K562 (cell line): ENCODE results near the gene ATP6V1F.

Experiments used
- ATF1 ChIP-seq, 2 experiments: fragments of 450-650 bp in 1 of 2; IDR thresholded peaks; 2 replicates each; pipeline ENCODE4 v1.6.1; 2016; ENCODE audit warnings: missing compliant biosample characterization in 1 of 2, missing genetic modification characterization in 1 of 2
- CAMTA2 ChIP-seq: fragments of 250-450 bp; sonication (Bioruptor Pico); conservative IDR thresholded peaks from 2 replicates; pipeline ENCODE4 v1.5.1; 2022
- CEBPB ChIP-seq: fragments of 450-650 bp; IDR thresholded peaks from 2 replicates; pipeline ENCODE4 v1.6.1; 2016; ENCODE audit warnings: missing genetic modification characterization, missing compliant biosample characterization
- HNRNPL ChIP-seq: fragments of 200-400 bp; formaldehyde crosslinking; IDR thresholded peaks from 2 replicates; pipeline ENCODE4 v1.6.1; 2017; ENCODE audit warnings: low read depth, mild to moderate bottlenecking, low read length
- NFE2L1 ChIP-seq: fragments of 450-650 bp; IDR thresholded peaks from 2 replicates; pipeline ENCODE4 v1.6.1; 2016; ENCODE audit warnings: missing genetic modification characterization, low read depth, mild to moderate bottlenecking, missing compliant biosample characterization, moderate library complexity, borderline replicate concordance
- PHF21A ChIP-seq: fragments of 450-650 bp; IDR thresholded peaks from 2 replicates; pipeline ENCODE4 v1.6.1; 2017; ENCODE audit warnings: low read depth, borderline replicate concordance
- RAD21 ChIP-seq, 2 experiments: fragments of 250-450 bp in 1 of 2; fragments of 450-650 bp in 1 of 2; sonication (Bioruptor Pico) in 1 of 2; formaldehyde crosslinking in 1 of 2; IDR thresholded peaks in 1 of 2; conservative IDR thresholded peaks in 1 of 2; 2 replicates each; pipeline versions ENCODE4 v1.4.0 to v1.8.0; 2020 to 2022; ENCODE audit warnings: mild to moderate bottlenecking in 2 of 2, moderate library complexity in 1 of 2
- RFX5 ChIP-seq: IDR thresholded peaks from 2 replicates; pipeline ENCODE4 v1.6.1; 2011; ENCODE audit warnings: low read depth, mild to moderate bottlenecking, improper control_type of control experiment, low read length
- ZBTB33 ChIP-seq: sonication (generic); formaldehyde crosslinking; IDR thresholded peaks from 2 replicates; pipeline ENCODE4 v1.8.1; 2023; ENCODE audit warnings: mild to moderate bottlenecking, missing genetic modification reagents
- ZNF24 ChIP-seq: fragments of 450-650 bp; IDR thresholded peaks from 2 replicates; pipeline ENCODE4 v1.6.1; 2016
- ZNF431 ChIP-seq: sonication (generic); formaldehyde crosslinking; IDR thresholded peaks from 2 replicates; pipeline ENCODE4 v1.8.0; 2022; ENCODE audit warnings: mild to moderate bottlenecking, missing genetic modification reagents
- TF ChIP-seq, protein P1 (sequence below), 3 experiments: IDR thresholded peaks in 2 of 3; conservative IDR thresholded peaks in 1 of 3; 2 replicates each; pipeline ENCODE4 v1.5.1; 2011 to 2012; ENCODE audit warnings: low read length in 3 of 3, mild to moderate bottlenecking in 3 of 3, control low read depth in 2 of 3, improper control_type of control experiment in 1 of 3, inconsistent platforms in 1 of 3, low read depth in 1 of 3, mixed read lengths in 1 of 3, moderate library complexity in 1 of 3; ENCODE audit not compliant: insufficient read depth in 2 of 3
- TF ChIP-seq, protein P2 (sequence below): fragments of 250-450 bp; sonication (Bioruptor Pico); IDR thresholded peaks from 2 replicates; pipeline ENCODE4 v1.5.0; 2021

- TF ChIP-seq PHF21A (no peak), CAMTA2 (CRISPR knock-in tag) (no peak), NFE2L1 (tag) (no peak), ZBTB33 (no peak), CEBPB (tag) (no peak), ATF1 (CRISPR knock-in tag; IDR thresholded peaks at IDR 0.05) (no peak), ATF1 (tag; IDR thresholded peaks at IDR 0.05) (peak; percentile 44; the same call in 1 of the 2 replicates), ZNF431 (no peak), HNRNPL (no peak), RFX5 (no peak), RAD21 (CRISPR knock-in tag; conservative IDR thresholded peaks at IDR 0.05 in 1 of 2, IDR thresholded peaks at IDR 0.05 in 1 of 2) (peak; percentile 60 to 79), ZNF24 (no peak)
- TF ChIP-seq, protein P1, sequence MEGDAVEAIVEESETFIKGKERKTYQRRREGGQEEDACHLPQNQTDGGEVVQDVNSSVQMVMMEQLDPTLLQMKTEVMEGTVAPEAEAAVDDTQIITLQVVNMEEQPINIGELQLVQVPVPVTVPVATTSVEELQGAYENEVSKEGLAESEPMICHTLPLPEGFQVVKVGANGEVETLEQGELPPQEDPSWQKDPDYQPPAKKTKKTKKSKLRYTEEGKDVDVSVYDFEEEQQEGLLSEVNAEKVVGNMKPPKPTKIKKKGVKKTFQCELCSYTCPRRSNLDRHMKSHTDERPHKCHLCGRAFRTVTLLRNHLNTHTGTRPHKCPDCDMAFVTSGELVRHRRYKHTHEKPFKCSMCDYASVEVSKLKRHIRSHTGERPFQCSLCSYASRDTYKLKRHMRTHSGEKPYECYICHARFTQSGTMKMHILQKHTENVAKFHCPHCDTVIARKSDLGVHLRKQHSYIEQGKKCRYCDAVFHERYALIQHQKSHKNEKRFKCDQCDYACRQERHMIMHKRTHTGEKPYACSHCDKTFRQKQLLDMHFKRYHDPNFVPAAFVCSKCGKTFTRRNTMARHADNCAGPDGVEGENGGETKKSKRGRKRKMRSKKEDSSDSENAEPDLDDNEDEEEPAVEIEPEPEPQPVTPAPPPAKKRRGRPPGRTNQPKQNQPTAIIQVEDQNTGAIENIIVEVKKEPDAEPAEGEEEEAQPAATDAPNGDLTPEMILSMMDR (IDR thresholded peaks at IDR 0.05 in 2 of 3, conservative IDR thresholded peaks at IDR 0.05 in 1 of 3; ENCODE audit: insufficient read depth in 2 of 3, low read depth in 1 of 3, low read length in 3 of 3) = peak; percentile 86 to 92 (median 91)
- TF ChIP-seq, protein P2, sequence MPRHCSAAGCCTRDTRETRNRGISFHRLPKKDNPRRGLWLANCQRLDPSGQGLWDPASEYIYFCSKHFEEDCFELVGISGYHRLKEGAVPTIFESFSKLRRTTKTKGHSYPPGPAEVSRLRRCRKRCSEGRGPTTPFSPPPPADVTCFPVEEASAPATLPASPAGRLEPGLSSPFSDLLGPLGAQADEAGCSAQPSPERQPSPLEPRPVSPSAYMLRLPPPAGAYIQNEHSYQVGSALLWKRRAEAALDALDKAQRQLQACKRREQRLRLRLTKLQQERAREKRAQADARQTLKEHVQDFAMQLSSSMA = no peak
Measured at GRCh38 chr7:128904381-128905197, 41.9 kb downstream of the ATP6V1F start.
